Measurements from ENCODE around the gene D2HGDH.
A peak's percentile ranks its signal among the peaks of the same experiment; 100 is the strongest.

D2HGDH gene

DNA sequence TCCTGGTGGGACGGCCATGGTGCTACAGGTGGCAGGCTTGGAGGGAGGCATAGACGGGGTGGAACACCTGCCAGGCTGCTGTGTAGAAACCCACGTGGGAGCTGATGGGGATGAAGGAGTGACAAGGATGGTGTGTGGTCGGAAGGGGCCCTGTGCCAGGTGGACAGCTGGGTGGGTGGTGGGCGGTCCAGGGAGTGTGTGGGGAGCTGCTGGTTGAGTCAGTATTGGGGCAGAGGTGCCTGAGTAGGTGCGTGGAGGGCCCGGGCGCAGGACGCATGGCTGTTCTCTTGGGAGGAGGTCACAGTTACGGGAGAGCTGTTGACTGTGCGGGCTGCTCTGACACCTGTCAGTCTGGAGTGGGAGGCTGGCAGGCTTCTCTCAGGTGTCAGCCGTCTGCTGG, 12.6 kb upstream of the D2HGDH start:
- peaks cover 45% of the 10 kb centered on the region for H3K36me3 ChIP-seq (replicated peaks)
- no peaks in the 10 kb centered on the region for H3K27me3 ChIP-seq (replicated peaks)
- no peak overlapping the region for H3K27ac ChIP-seq
- no peak for DNase-seq
- TF ChIP-seq, protein P1, sequence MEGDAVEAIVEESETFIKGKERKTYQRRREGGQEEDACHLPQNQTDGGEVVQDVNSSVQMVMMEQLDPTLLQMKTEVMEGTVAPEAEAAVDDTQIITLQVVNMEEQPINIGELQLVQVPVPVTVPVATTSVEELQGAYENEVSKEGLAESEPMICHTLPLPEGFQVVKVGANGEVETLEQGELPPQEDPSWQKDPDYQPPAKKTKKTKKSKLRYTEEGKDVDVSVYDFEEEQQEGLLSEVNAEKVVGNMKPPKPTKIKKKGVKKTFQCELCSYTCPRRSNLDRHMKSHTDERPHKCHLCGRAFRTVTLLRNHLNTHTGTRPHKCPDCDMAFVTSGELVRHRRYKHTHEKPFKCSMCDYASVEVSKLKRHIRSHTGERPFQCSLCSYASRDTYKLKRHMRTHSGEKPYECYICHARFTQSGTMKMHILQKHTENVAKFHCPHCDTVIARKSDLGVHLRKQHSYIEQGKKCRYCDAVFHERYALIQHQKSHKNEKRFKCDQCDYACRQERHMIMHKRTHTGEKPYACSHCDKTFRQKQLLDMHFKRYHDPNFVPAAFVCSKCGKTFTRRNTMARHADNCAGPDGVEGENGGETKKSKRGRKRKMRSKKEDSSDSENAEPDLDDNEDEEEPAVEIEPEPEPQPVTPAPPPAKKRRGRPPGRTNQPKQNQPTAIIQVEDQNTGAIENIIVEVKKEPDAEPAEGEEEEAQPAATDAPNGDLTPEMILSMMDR (IDR thresholded peaks at IDR 0.05; ENCODE audit: low read depth, low read length, missing control alignments) = no peak
- H3K4me3 ChIP-seq (ENCODE audit: low read depth, low read length) = no peak overlapping the region
- in situ Hi-C loops (cut with HindIII; ENCODE audit: low pct_ligation_motif_present, low sequenced_read_pairs) = no loop called here

DNA sequence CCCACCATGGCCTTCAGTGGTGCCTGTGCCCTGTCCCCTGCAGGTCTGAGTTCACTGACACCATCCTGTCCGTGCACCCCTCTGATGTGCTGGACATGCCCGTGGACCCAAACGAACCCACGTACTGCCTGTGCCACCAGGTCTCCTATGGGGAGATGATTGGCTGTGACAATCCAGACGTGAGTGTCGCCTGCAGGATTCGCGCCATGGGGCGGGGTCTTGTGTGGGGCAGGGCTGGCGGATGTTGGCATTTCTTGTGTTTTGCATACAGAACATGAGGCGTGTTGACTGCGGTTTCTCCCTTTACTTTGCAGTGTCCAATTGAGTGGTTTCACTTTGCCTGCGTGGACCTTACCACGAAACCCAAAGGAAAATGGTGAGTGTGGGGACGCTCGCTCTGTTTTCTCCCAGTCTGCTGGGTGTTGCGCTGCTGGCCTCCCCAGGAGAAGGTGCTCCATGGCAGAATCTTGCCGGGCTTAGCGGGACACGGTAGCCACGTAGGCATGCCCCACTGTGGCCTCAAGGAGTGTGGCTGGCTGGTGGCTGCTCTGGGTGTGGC, 11.5 kb upstream of the D2HGDH start:
- in situ Hi-C loops (cut with HindIII; ENCODE audit: low pct_ligation_motif_present, low sequenced_read_pairs) = no loop called here
- H3K27me3 ChIP-seq (replicated peaks) = no peaks in the 10 kb centered on the region
- H3K27ac ChIP-seq = no peak overlapping the region
- H3K4me3 ChIP-seq (ENCODE audit: low read depth, low read length) = no peak overlapping the region
- TF ChIP-seq, protein P1 (IDR thresholded peaks at IDR 0.05; ENCODE audit: low read depth, low read length, missing control alignments) = no peak
- peaks cover 45% of the 10 kb centered on the region for H3K36me3 ChIP-seq (replicated peaks)
- no peak for DNase-seq

DNA sequence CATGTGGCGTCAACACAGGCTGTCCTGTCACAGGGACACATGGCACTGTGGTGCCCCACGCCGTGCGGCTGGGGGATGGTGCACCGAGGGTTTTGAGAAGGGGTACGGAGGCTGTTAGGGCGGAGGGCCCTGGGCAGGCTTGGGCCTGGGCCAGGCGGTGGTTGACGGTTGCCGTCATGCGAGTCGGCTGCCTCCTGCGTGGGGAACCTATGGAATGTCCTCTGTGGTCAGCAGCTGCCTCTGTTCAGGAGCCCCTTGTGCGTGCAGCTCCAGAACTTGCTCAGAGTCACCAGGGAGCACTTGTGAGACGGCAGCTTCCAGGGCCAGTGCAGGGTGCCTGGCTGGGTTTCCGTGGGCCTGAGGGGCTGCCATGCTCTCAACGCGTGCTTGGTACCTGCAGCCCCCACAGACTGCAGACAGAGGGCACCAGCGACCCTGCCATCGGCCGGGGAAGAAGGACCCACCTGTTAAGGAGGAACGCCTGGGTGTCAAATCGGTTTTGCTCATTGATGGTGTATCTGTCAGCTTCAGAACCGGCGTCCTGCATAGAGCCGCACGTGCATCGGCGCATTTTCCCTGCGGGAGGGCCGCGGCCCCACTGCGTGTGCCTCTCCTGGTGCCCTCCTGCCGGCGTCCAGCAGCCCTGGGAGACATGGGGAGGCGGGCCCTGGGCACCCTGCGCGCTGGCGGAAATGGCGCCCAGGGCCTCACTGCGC, 10.0 kb upstream of the D2HGDH start:
- Histone ChIP-seq H3K36me3 (replicated peaks) (peaks cover 42% of the 10 kb centered on the region), H3K27ac (no peak overlapping the region), H3K4me3 (ENCODE audit: low read depth, low read length) (no peak overlapping the region), H3K27me3 (replicated peaks) (no peaks in the 10 kb centered on the region)
- in situ Hi-C loops (cut with HindIII; ENCODE audit: low pct_ligation_motif_present, low sequenced_read_pairs) = no loop called here
- DNase-seq = no peak
- TF ChIP-seq, protein P1 (IDR thresholded peaks at IDR 0.05; ENCODE audit: low read depth, low read length, missing control alignments) = peak; percentile 37

DNA sequence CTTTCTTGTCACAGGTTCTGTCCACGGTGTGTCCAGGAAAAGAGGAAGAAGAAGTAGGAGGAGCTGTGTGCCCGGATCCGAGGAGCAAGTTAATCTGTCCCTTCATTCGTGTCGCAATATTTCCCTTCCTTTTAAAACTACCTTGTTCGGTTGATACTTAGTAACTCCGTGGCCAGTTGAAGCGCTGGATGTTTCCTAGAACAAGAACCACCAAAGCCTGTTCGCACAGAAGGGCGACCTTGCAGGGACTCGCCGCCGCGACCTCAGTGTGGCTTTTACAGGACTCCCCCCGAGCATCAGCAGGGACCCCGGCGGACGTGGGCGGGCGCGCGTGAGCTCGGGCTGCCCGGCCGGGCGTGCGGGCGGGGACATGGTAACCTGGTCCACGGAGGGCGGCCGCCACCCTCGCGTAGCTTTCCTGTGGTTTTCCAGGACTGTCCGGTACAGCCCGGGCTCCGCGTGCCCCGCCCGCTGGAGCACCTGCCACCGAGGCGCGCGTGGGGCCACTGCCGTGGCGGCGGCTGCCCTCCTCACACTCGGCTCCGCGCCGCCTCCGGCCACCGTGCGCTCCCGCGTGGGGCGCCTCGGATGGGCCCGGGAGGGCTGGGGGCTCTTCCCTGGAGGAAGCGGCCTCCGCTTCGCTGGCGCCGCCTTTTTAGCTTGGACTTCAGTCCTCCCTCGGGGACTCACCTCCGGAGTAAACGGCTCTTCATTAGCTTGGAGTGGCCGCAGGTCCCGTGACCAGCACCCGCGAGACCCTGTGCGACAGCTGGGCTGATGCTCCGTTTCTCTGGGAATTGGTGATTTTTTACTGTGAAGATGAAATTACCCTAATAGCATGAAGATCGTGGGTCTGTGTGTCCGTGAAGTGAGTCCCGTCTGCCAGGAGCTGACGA, 9.2 kb upstream of the D2HGDH start:
- Histone ChIP-seq H3K27ac (no peak overlapping the region), H3K27me3 (replicated peaks) (no peaks in the 10 kb centered on the region), H3K36me3 (replicated peaks) (peaks cover 34% of the 10 kb centered on the region), H3K4me3 (ENCODE audit: low read depth, low read length) (no peak overlapping the region)
- DNase-seq = no peak
- TF ChIP-seq, protein P1 (IDR thresholded peaks at IDR 0.05; ENCODE audit: low read depth, low read length, missing control alignments) = no peak
- in situ Hi-C loops (cut with HindIII; ENCODE audit: low pct_ligation_motif_present, low sequenced_read_pairs) = no loop called here

DNA sequence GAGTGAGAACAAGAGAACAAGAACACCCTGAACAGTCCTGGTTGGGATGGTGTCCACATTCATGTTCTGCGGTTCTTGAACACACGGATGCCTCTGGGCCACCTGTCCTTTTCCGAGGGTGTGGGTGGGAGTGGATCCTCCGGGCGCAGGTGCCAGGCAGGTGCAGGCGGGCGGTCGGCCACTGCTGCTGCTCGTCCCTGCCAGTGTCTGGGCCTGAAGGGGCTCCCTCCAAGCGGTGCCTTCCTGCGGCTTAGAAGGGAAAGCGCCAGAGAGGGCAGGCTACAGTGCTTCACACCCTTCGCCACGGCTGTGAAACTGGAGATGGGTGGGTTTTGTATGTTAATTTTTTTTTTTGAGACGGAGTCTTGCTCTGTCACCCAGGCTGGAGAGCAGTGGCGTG, 8.0 kb upstream of the D2HGDH start:
- no peak overlapping the region for H3K27ac ChIP-seq
- no peak overlapping the region for H3K4me3 ChIP-seq (ENCODE audit: low read depth, low read length)
- DNase-seq = no peak
- TF ChIP-seq, protein P1 (IDR thresholded peaks at IDR 0.05; ENCODE audit: low read depth, low read length, missing control alignments) = no peak
- H3K27me3 ChIP-seq (replicated peaks) = no peaks in the 10 kb centered on the region
- in situ Hi-C loops (cut with HindIII; ENCODE audit: low pct_ligation_motif_present, low sequenced_read_pairs) = no loop called here
- peaks cover 27% of the 10 kb centered on the region for H3K36me3 ChIP-seq (replicated peaks)

Data from brain microvascular endothelial cell (primary cell).